ENCODE measurements around the gene PNPLA3. TPM values are rescaled to one million over a fixed set of nuclear protein-coding genes. Genes with fewer than 3 reads are reported as not detected.

PNPLA3 gene
- total RNA-seq, 1 donor from 2014 or later: 0.90 TPM

DNA sequence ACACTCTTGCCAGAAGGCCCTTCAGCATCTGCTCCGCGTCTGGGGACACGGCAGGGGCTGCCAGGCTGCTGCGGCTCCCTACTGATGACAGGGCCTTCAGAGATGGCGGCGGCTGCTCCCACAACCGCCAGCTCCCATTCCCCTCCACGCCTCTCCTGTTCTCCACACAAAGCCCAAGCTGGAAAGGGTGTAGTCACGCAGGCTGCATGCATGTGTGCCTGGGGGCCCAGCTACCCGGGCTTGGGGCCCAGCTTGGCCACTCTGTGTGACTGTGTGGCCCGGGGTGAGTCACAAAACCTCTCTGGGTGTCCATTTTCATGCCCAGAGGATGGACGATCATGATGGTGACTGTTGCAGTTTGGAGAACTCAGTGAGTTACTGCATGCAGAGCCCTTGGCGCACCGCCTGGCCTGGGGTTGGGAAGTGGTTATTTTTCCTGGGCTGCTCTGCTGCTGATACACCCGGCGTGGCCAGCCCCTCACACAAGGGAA is 68.8 kb downstream of the PNPLA3 start:
- DNase-seq (ENCODE audit: low read depth in 2 of 2): no peak

GRCh38 chr22:43993072-43993760 is 69.6 kb downstream of the PNPLA3 start:
- DNase-seq (ENCODE audit: low read depth in 2 of 2): peak; percentile 43 to 68

GRCh38 chr22:43994006-43994405 is 70.4 kb downstream of the PNPLA3 start:
- no peak for DNase-seq (ENCODE audit: low read depth in 2 of 2)

DNA sequence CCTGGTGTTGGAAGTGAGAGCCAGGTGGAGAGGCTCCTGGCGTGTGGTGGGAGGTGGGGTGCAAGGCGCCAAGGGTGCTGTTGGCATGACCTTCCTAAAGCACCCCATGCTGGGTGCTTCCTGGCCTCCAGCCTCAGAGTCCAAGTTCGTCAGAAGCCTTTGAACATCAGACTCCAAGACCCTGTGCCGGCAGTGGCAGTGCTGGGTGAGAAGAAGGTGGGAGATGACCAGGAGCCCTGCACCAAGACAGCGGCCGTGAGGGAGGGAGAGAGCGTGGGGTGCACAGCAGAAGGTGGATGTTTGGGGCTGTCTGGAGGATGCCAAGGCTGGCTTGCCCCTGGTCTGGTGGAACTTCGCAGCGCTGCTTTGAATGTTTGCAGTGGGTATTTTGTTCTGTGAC is 70.8 kb downstream of the PNPLA3 start:
- DNase-seq (ENCODE audit: low read depth in 2 of 2): no peak

DNA sequence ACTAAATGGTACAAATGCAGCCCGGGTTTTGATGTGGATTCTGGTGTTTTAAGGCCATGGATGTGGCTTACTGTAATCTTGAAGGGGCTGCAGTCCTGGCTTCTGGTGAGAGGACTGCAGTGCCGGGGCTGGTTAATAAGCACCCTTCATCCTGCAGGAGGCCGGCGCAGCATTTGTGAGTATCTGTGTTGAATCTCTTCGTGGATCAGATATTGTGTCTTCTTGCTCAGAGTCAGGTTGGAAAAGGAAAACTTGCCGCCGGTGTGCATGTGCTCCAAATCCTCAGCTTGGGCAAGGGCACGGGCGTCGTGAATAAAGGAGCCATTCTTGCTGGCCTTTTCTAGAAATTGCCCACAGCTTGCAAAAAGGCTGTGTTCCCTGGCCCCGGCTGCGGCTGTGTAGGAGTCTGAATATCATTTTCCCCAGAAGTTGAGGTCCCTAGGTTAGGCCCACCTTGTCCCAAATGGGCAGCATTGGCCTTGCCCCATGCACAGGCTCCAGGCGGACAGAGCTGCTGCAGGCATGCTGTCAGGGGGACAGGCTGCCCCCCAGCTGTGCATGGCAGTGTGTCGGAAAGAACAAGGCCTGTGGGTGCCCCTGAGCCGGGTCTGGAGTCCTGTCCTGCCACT is 71.6 kb downstream of the PNPLA3 start:
- DNase-seq (ENCODE audit: low read depth in 2 of 2): no peak

DNA sequence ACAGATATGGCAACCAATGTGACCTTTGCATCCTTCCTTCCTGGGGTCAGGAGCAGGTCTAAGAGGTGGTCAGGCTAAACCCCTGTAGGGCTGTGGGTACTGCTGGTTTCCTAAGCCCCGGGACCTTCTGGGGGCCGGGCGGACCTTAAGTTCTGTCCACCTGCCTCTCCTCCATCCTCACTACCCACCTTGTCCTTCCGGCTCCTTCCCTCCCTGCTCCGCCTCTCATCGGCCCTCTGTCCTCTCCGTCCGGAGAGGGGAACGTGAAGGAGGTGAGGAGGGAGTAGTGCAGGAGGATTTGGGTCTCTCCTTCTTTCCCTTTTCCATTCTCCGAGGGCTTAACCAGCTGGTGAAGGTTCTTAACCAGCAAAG is 72.2 kb downstream of the PNPLA3 start:
- no peak for DNase-seq (ENCODE audit: low read depth in 2 of 2)

GRCh38 chr22:43996170-43996980 is 72.8 kb downstream of the PNPLA3 start:
- DNase-seq (ENCODE audit: low read depth in 2 of 2): peak in 1 of 2 donors; percentile 50

DNA sequence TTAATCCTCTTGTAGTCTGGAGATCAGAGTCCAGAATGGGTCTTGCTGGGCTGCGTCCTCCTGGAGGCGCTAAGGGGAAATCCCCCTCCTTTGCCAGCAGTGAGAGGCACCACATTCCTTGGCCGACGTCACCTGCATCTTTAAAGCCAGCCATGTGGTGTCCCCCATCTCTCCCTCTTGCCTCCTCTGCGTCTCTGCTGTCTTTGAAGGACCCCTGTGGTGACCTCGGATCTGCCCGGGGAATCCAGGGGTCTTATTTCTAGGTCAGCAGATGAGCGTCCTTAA is 73.3 kb downstream of the PNPLA3 start:
- no peak for DNase-seq (ENCODE audit: low read depth in 2 of 2)

Other genes starting within 250 kb of the PNPLA3 start
- gene EFCAB6, start 111.5 kb upstream of the PNPLA3 start, total RNA-seq: 0.13 and 0.38 TPM in 2 replicates
- under 0.01 TPM in 1 of 2 replicates, not detected in the other for gene SULT4A1, start 61.3 kb upstream of the PNPLA3 start, total RNA-seq
- not detected in 2 replicates for gene PNPLA5, start 31.8 kb upstream of the PNPLA3 start, total RNA-seq
- 43.9 and 44.3 TPM in 2 replicates for gene SAMM50, start 31.6 kb downstream of the PNPLA3 start, total RNA-seq
- gene PARVB, start 100.5 kb downstream of the PNPLA3 start, total RNA-seq: 39.2 and 77.8 TPM in 2 replicates